Fibroblast of lung (primary cell): ENCODE results near the gene DEPDC5. TPM values are rescaled to one million over a fixed set of nuclear protein-coding genes. Genes with fewer than 3 reads are reported as not detected.

Source experiments
- DNase-seq, 2 donors: peaks; one replicate each; pipeline versions ENCODE4 v3.0.0 to v3.0.0-alpha.2; 2010; ENCODE audit warnings: low read depth in 2 of 2
- H2AFZ ChIP-seq: 2 replicates; pipeline ENCODE4 v1.5.1; 2012; ENCODE audit warnings: low read length, control low read depth, inconsistent platforms
- H3K27ac ChIP-seq: 2 replicates; pipeline ENCODE4 v1.5.1; 2011; ENCODE audit warnings: low read length, control low read depth; ENCODE audit not compliant: insufficient read depth
- H3K27me3 ChIP-seq: 2 replicates; pipeline ENCODE4 v1.5.1; 2011; ENCODE audit warnings: mild to moderate bottlenecking, low read length; ENCODE audit not compliant: control insufficient read depth, insufficient read depth
- H3K36me3 ChIP-seq: 2 replicates; pipeline ENCODE4 v1.5.1; 2011; ENCODE audit warnings: low read length; ENCODE audit not compliant: control insufficient read depth, insufficient read depth
- H3K4me1 ChIP-seq: 2 replicates; pipeline ENCODE4 v1.5.1; 2011; ENCODE audit warnings: low read length; ENCODE audit not compliant: control insufficient read depth, insufficient read depth; ENCODE audit errors: extremely low read depth
- H3K4me2 ChIP-seq: 2 replicates; pipeline ENCODE4 v1.5.1; 2011; ENCODE audit warnings: low read length, control low read depth; ENCODE audit not compliant: insufficient read depth; ENCODE audit errors: extremely low read depth
- H3K4me3 ChIP-seq, 4 experiments: fragments of 200-600 bp in 1 of 4; sonication (generic) in 1 of 4; replicated peaks in 1 of 4; 2 replicates each; pipeline ENCODE4 v1.5.1; 2011 to 2016; ENCODE audit warnings: low read length in 4 of 4, low read depth in 3 of 4, mild to moderate bottlenecking in 3 of 4, control low read depth in 2 of 4, inconsistent platforms in 1 of 4, mixed read lengths in 1 of 4; ENCODE audit not compliant: insufficient read depth in 1 of 4; ENCODE audit errors: control extremely low read depth in 1 of 4
- H3K79me2 ChIP-seq: 2 replicates; pipeline ENCODE4 v1.5.1; 2012; ENCODE audit warnings: mild to moderate bottlenecking, low read length, inconsistent platforms; ENCODE audit not compliant: control insufficient read depth, insufficient read depth
- H3K9ac ChIP-seq: 2 replicates; pipeline ENCODE4 v1.5.1; 2011; ENCODE audit warnings: mild to moderate bottlenecking, low read length, control low read depth; ENCODE audit not compliant: insufficient read depth
- H3K9me3 ChIP-seq: 2 replicates; pipeline ENCODE4 v1.5.1; 2012; ENCODE audit warnings: low read depth, low read length; ENCODE audit not compliant: control insufficient read depth, insufficient read depth
- H4K20me1 ChIP-seq: 2 replicates; pipeline ENCODE4 v1.5.1; 2011; ENCODE audit warnings: low read length; ENCODE audit not compliant: control insufficient read depth, insufficient read depth; ENCODE audit errors: extremely low read depth
- EZH2 ChIP-seq: IDR thresholded peaks from 2 replicates; pipeline ENCODE4 v1.5.1; 2012; ENCODE audit warnings: low read length, control low read depth, mild to moderate bottlenecking; ENCODE audit errors: missing control alignments
- polyA plus RNA-seq, 2 donors: library from polyadenylated mRNA; depleted of rRNA in 1 of 2; stranded (reverse) in 1 of 2; unstranded in 1 of 2; fragments of >200 nt; gene quantifications; 2 replicates each; pipeline ENCODE4 v1.2.1, GENCODE V29; 2011 to 2012; ENCODE audit warnings: missing spikeins in 1 of 2
- total RNA-seq: library from RNA; depleted of rRNA; stranded (reverse); fragments of >200 nt; gene quantifications from 2 replicates; pipeline ENCODE4 v1.2.1, GENCODE V29; 2014
- TF ChIP-seq, protein P1 (sequence below), 2 donors: IDR thresholded peaks in 1 of 2; conservative IDR thresholded peaks in 1 of 2; 1 replicate in 1 of 2; 2 replicates in 1 of 2; pipeline ENCODE4 v1.5.1; 2011 to 2012; ENCODE audit warnings: low read length in 2 of 2, control low read depth in 1 of 2, inconsistent platforms in 1 of 2, low read depth in 1 of 2, mild to moderate bottlenecking in 1 of 2

Gene DEPDC5
- total and polyA plus RNA-seq, 2 donors (not counting 1 experiment from before 2014, with no cell fraction given), result 10.4 to 10.7 TPM

- H3K9me3 ChIP-seq, result no peaks in the 10 kb centered on the region
These were observed 152.8 kb downstream of the DEPDC5 start for GRCh38 chr22:31906569-31906968.

GRCh38 chr22:31909977-31910376, 156.2 kb downstream of the DEPDC5 start:
- Histone ChIP-seq H2AFZ (no peak overlapping the region), H3K27ac (no peak overlapping the region)

More at GRCh38 chr22:31906569-31906968, 152.8 kb downstream of the DEPDC5 start:
- Histone ChIP-seq H3K9ac (no peak overlapping the region), H3K27ac (no peak overlapping the region), H3K4me2 (no peak overlapping the region), H3K4me3 (no peak overlapping the region), H4K20me1 (no peaks in the 10 kb centered on the region), H3K4me1 (no peaks in the 10 kb centered on the region), H3K36me3 (peaks cover 2% of the 10 kb centered on the region), H2AFZ (no peak overlapping the region), H3K79me2 (no peaks in the 10 kb centered on the region), H3K27me3 (no peaks in the 10 kb centered on the region)
- no peak for DNase-seq
- TF ChIP-seq EZH2, result no peak
- TF ChIP-seq, protein P1, sequence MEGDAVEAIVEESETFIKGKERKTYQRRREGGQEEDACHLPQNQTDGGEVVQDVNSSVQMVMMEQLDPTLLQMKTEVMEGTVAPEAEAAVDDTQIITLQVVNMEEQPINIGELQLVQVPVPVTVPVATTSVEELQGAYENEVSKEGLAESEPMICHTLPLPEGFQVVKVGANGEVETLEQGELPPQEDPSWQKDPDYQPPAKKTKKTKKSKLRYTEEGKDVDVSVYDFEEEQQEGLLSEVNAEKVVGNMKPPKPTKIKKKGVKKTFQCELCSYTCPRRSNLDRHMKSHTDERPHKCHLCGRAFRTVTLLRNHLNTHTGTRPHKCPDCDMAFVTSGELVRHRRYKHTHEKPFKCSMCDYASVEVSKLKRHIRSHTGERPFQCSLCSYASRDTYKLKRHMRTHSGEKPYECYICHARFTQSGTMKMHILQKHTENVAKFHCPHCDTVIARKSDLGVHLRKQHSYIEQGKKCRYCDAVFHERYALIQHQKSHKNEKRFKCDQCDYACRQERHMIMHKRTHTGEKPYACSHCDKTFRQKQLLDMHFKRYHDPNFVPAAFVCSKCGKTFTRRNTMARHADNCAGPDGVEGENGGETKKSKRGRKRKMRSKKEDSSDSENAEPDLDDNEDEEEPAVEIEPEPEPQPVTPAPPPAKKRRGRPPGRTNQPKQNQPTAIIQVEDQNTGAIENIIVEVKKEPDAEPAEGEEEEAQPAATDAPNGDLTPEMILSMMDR (conservative IDR thresholded peaks at IDR 0.05 in 1 of 2, IDR thresholded peaks at IDR 0.05 in 1 of 2; ENCODE audit: low read depth in 1 of 2, low read length in 2 of 2), result no peak

GRCh38 chr22:31911565-31912406, 158.0 kb downstream of the DEPDC5 start:
- Histone ChIP-seq H3K4me2 (no peak overlapping the region), H3K9me3 (no peaks in the 10 kb centered on the region), H2AFZ (no peak overlapping the region), H3K79me2 (no peaks in the 10 kb centered on the region), H3K9ac (no peak overlapping the region), H3K4me1 (no peaks in the 10 kb centered on the region), H4K20me1 (no peaks in the 10 kb centered on the region), H3K36me3 (no peaks in the 10 kb centered on the region), H3K27ac (no peak overlapping the region), H3K4me3 (no peak overlapping the region), H3K27me3 (no peaks in the 10 kb centered on the region)
- no peak for TF ChIP-seq EZH2
- TF ChIP-seq, protein P1 (conservative IDR thresholded peaks at IDR 0.05 in 1 of 2, IDR thresholded peaks at IDR 0.05 in 1 of 2; ENCODE audit: low read depth in 1 of 2, low read length in 2 of 2), result no peak
- no peak for DNase-seq

More at GRCh38 chr22:31909977-31910376, 156.2 kb downstream of the DEPDC5 start:
- no peaks in the 10 kb centered on the region for H3K79me2 ChIP-seq
- no peaks in the 10 kb centered on the region for H3K27me3 ChIP-seq
- no peak for DNase-seq
- H3K9me3 ChIP-seq, result no peaks in the 10 kb centered on the region
- H3K36me3 ChIP-seq, result peaks cover 2% of the 10 kb centered on the region
- no peak overlapping the region for H3K9ac ChIP-seq
- no peak overlapping the region for H3K4me2 ChIP-seq
- TF ChIP-seq, protein P1 (conservative IDR thresholded peaks at IDR 0.05 in 1 of 2, IDR thresholded peaks at IDR 0.05 in 1 of 2; ENCODE audit: low read depth in 1 of 2, low read length in 2 of 2), result no peak
- TF ChIP-seq EZH2, result no peak
- H3K4me3 ChIP-seq, result no peak overlapping the region
- H4K20me1 ChIP-seq, result no peaks in the 10 kb centered on the region
- no peaks in the 10 kb centered on the region for H3K4me1 ChIP-seq
